ENCODE results near the gene EFNA2. TPM values are rescaled to one million over a fixed set of nuclear protein-coding genes. Genes with fewer than 3 reads are reported as not detected.
A peak's percentile ranks its signal among the peaks of the same experiment; 100 is the strongest.

The EFNA2 gene
- total RNA-seq, result not detected
- polyA plus RNA-seq, result not detected

DNA sequence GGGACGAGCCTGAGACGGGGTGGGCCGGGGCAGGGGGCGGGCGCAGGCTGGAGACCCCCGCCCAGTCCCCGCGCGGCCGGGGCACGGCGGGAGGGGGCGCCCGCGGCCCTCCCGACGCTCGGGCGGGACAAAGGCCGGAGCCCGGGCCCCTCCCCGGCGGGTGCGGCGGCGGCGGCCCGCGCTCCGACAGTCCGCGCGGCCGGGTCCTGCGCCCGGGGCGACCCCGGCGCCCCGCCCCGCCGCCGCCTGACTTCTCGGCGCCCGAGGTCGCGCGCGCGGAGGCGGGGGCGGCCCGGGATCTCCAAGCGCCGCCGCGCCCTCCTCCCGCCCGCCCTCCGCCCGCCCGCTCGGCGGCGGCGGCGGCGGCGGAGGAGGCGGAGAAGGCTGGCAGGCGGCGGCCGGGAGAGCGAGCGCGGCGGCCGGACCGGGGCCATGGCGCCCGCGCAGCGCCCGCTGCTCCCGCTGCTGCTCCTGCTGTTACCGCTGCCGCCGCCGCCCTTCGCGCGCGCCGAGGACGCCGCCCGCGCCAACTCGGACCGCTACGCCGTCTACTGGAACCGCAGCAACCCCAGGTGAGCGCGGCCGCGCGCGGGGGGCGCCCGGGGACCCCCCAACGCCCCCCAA, at the start of gene EFNA2:
Gene EFNA2 (plus strand): TSS at position 137 of the 624 bp plus-strand sequence. CDS start 296 bp downstream, at position 433.
- H3K36me3 ChIP-seq (ENCODE audit: insufficient read depth, low read length), result no peaks in the 10 kb centered on the region
- Mint-ChIP-seq H3K9me3 (no peaks in the 10 kb centered on the region), H3K4me3 (peak within 1 kb of the TSS; percentile 4 to 70 (median 45)), H3K4me1 (peaks cover 2 to 15% (median 4%) of the 10 kb centered on the region in 4 donors), H3K27ac (peak within 1 kb of the TSS in 1 of 7 donors; percentile 72), H3K36me3 (no peaks in the 10 kb centered on the region), H3K27me3 (peaks cover 14 to 15% of the 10 kb centered on the region in 2 donors)
- intact Hi-C loops (cut with micrococcal nuclease), result no loop called here
- ChIA-PET POLR2A (ENCODE audit: partially characterized antibody) (no interaction called here), CTCF (ENCODE audit: partially characterized antibody) (no interaction called here)
- H3K4me1 ChIP-seq (ENCODE audit: insufficient read depth, low read length), result peaks cover 3% of the 10 kb centered on the region
- H3K4me3 ChIP-seq (ENCODE audit: low read length in 2 of 2), result no peak within 1 kb of the TSS
- no peak within 1 kb of the TSS for H3K27ac ChIP-seq (ENCODE audit: low read depth, low read length)
- no peak for DNase-seq
- H3K9me3 ChIP-seq (ENCODE audit: control insufficient read depth in 1 of 2, low read length in 2 of 2), result no peaks in the 10 kb centered on the region
- H3K27me3 ChIP-seq (ENCODE audit: insufficient read depth, low read length), result peaks cover 12% of the 10 kb centered on the region

DNA sequence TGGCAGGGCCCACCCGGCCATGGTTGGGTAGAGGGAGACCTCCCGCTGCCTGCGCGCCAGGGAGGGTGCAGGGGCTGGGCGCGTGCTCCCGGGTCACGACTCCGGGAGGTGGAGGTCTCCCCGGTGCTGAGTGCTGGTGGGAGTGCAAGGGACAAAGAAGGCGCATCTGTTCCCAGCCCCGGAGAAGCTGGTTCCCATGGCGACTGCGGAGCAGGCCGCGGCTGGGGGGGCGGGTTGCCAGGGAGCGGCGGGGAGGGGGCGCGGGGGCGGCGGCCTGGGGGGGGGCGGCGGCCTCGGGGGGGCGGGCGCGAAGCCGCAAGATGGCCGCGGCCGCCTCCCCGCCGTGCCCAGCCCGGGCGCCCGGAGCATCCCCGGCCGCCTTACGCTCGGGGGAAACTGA, 49.1 kb upstream of the EFNA2 start:
- Histone ChIP-seq H3K4me1 (ENCODE audit: insufficient read depth, low read length) (peaks cover 23% of the 10 kb centered on the region), H3K27ac (ENCODE audit: low read depth, low read length) (no peak overlapping the region), H3K4me3 (ENCODE audit: low read length in 2 of 2) (no peak overlapping the region), H3K36me3 (ENCODE audit: insufficient read depth, low read length) (no peaks in the 10 kb centered on the region), H3K27me3 (ENCODE audit: insufficient read depth, low read length) (no peaks in the 10 kb centered on the region), H3K9me3 (ENCODE audit: control insufficient read depth in 1 of 2, low read length in 2 of 2) (no peaks in the 10 kb centered on the region)
- Mint-ChIP-seq H3K36me3 (peaks cover 0 to 2% of the 10 kb centered on the region in 2 donors), H3K9me3 (peaks cover 0 to 3% (median 0%) of the 10 kb centered on the region in 8 donors), H3K27ac (no peak overlapping the region), H3K4me1 (peaks cover 9 to 28% (median 19%) of the 10 kb centered on the region in 4 donors), H3K4me3 (no peak overlapping the region), H3K27me3 (peaks cover 6 to 10% of the 10 kb centered on the region in 2 donors)
- intact Hi-C loops (cut with micrococcal nuclease), result no loop called here
- POLR2A ChIA-PET (ENCODE audit: partially characterized antibody), result interaction anchor here (1.2 kb wide), 1 partner anchor 33 kb away, joined by 5 read pairs; the partner anchor contains the start of gene CIRBP
- DNase-seq, result no peak
- CTCF ChIA-PET (ENCODE audit: partially characterized antibody), result no interaction called here

DNA sequence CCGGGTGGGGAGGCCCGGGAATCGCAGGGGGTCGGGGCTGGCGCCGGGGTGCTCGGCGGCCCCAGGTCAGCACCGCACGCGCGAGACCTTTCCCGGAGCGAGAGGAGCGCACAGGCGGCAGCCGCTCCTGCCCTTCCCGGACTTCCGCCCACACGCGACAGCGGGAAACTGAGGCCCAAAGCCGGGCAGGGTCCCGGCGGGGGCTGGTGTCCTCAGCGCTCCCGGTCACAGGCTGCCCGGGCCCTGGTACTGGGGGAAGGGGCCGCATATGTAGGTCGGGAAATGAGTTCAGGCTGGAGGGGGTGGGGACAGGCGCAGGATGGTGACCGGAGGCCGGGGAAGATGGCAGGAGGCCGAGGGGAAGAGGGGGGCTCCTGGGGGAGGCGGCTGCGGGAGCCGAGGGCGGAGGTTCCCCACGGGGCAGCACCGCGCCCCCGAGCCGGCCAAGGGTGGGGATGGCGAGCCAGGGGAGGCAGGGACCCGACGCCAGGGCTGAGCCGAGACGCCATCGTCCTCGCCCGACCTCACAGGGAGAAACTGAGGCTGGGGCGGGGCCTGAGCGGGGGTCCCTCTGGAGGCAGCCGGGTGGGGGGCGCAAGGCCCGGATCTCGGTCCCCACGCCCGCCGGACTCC, 48.5 kb upstream of the EFNA2 start:
- POLR2A ChIA-PET (ENCODE audit: partially characterized antibody), result interaction anchor here (1.2 kb wide), 1 partner anchor 32 kb away, joined by 5 read pairs; the partner anchor contains the start of gene CIRBP
- Mint-ChIP-seq H3K27me3 (peaks cover 6 to 10% of the 10 kb centered on the region in 2 donors), H3K9me3 (peaks cover 0 to 3% (median 0%) of the 10 kb centered on the region in 8 donors), H3K27ac (no peak overlapping the region), H3K4me3 (peak overlapping the region in 3 of 8 donors; percentile 41 to 45 (median 42)), H3K36me3 (peaks cover 0 to 2% of the 10 kb centered on the region in 2 donors), H3K4me1 (peaks cover 10 to 33% (median 21%) of the 10 kb centered on the region in 4 donors)
- Histone ChIP-seq H3K4me3 (ENCODE audit: low read length in 2 of 2) (no peak overlapping the region), H3K27ac (ENCODE audit: low read depth, low read length) (no peak overlapping the region), H3K36me3 (ENCODE audit: insufficient read depth, low read length) (no peaks in the 10 kb centered on the region), H3K4me1 (ENCODE audit: insufficient read depth, low read length) (peaks cover 26% of the 10 kb centered on the region), H3K27me3 (ENCODE audit: insufficient read depth, low read length) (no peaks in the 10 kb centered on the region), H3K9me3 (ENCODE audit: control insufficient read depth in 1 of 2, low read length in 2 of 2) (no peaks in the 10 kb centered on the region)
- no peak for DNase-seq
- CTCF ChIA-PET (ENCODE audit: partially characterized antibody), result no interaction called here
- intact Hi-C loops (cut with micrococcal nuclease), result no loop called here

DNA sequence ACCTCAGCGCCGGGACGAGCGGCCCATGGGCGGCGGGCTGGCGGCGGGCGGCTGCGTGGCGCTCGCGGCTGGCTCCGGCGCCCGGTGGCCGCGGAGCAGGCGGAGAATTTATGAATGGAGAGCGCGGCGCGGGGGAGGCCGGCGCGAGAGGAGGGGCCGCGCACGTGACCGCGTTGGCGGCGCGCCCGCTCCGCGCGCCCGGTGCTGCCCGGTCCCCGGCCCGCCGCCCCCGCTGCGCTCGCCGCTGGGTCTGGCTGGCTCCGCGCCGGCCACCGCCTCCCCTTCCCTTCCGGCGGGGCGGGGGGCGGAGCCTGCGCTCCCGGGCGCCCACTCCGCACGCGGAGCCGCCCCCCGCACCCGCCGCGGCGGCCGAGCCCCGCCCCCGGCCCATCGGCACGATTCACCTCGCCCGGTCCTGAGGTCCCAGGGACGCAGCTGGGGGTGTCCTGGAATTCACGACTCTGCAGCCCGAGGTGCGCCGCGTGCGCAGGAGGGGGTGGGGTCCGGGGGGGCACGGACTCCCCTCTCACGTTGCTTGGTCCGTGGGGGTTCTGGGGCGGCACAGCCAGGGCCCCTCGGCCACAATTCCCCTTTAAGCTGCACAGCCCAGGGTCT, 47.8 kb upstream of the EFNA2 start, which contains the start of gene CBARP:
Gene CBARP (minus strand): TSS at position 252 of the 615 bp plus-strand sequence. CDS start 1,905 bp downstream, outside the sequence.
- POLR2A ChIA-PET (ENCODE audit: partially characterized antibody), result interaction anchor here (0.8 to 10.1 kb wide), 8 partner anchors 26 to 217 kb away, joined by 3 to 650 read pairs (median 3); partner anchors contain the start of genes ARHGAP45, CIRBP, FAM174C and RNU6-2
- no peak within 1 kb of the TSS for H3K4me3 ChIP-seq (ENCODE audit: low read length in 2 of 2)
- H3K4me1 Mint-ChIP-seq, result peaks cover 10 to 40% (median 25%) of the 10 kb centered on the region in 4 donors

DNA sequence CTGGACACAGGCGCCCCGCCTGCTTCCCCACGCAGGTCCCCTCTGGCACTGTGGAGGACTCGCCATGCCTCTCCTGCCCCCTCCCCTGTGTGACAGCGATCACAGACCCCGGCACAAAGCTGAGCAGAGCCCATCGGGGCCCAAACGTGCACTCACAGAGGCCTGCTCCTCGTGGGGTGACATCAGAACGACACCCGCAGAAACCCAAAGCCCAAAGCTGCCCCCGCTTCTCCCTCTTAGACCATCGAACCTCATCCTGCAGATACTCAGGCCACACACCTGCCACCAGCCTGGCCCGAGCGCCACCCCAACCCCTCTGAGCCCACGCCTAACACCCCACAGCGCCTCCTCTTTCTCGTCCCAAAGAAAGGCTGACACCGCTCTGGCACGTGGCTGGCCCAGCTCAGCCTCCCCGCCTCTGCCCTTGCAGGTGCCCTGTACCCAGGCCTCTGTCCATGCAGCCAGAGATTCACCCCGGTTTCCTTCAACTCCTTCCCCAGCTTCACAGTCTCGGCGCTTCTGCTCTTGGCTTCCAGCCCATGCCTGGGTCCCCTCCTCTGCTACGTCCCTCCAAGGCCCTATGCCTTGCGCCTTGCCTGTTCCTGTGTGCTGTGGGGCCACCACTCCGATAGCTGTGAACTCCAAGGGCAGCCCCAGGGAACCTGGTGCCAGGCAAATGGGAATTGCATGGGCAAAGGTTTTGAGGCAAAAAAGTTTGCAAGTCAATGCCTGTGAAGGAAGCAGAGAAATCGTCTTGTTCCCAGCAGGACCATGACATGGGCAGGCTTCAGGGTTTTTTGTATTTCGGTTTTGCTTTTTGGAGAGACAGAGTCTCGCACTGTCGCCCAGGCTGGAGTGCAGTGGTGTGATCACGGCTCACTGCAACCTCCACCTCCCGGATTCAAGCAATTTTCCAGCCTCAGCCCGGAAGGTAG, 47.0 kb upstream of the EFNA2 start:
- CTCF ChIA-PET (ENCODE audit: partially characterized antibody), result interaction anchor here (0.9 to 1.7 kb wide), 2 partner anchors 44 to 255 kb away, joined by 3 to 6 read pairs; partner anchors contain the start of gene WDR18
- Mint-ChIP-seq H3K4me1 (peaks cover 10 to 46% (median 29%) of the 10 kb centered on the region in 4 donors), H3K4me3 (peak overlapping the region; percentile 55 to 88 (median 80)), H3K27me3 (peaks cover 6 to 10% of the 10 kb centered on the region in 2 donors), H3K27ac (peak overlapping the region; percentile 75 to 95 (median 88)), H3K9me3 (peaks cover 0 to 3% (median 0%) of the 10 kb centered on the region in 8 donors), H3K36me3 (peaks cover 0 to 2% of the 10 kb centered on the region in 2 donors)
- peaks cover 39% of the 10 kb centered on the region for H3K4me1 ChIP-seq (ENCODE audit: insufficient read depth, low read length)
- H3K9me3 ChIP-seq (ENCODE audit: control insufficient read depth in 1 of 2, low read length in 2 of 2), result no peaks in the 10 kb centered on the region
- POLR2A ChIA-PET (ENCODE audit: partially characterized antibody), result interaction anchor here (0.7 to 10.1 kb wide), 10 partner anchors 25 to 218 kb away, joined by 3 to 650 read pairs (median 3); partner anchors contain the start of genes ARHGAP45, CIRBP, FAM174C and POLR2E
- intact Hi-C loops (cut with micrococcal nuclease), result no loop called here
- no peaks in the 10 kb centered on the region for H3K36me3 ChIP-seq (ENCODE audit: insufficient read depth, low read length)
- DNase-seq, result no peak
- no peaks in the 10 kb centered on the region for H3K27me3 ChIP-seq (ENCODE audit: insufficient read depth, low read length)
- H3K27ac ChIP-seq (ENCODE audit: low read depth, low read length), result no peak overlapping the region
- H3K4me3 ChIP-seq (ENCODE audit: low read length in 2 of 2), result no peak overlapping the region

More for the DNA sequence above, 47.8 kb upstream of the EFNA2 start, which contains the start of gene CBARP:
- Histone ChIP-seq H3K9me3 (ENCODE audit: control insufficient read depth in 1 of 2, low read length in 2 of 2) (no peaks in the 10 kb centered on the region), H3K27ac (ENCODE audit: low read depth, low read length) (no peak within 1 kb of the TSS), H3K27me3 (ENCODE audit: insufficient read depth, low read length) (no peaks in the 10 kb centered on the region), H3K36me3 (ENCODE audit: insufficient read depth, low read length) (no peaks in the 10 kb centered on the region), H3K4me1 (ENCODE audit: insufficient read depth, low read length) (peaks cover 31% of the 10 kb centered on the region)
- peaks cover 0 to 3% (median 0%) of the 10 kb centered on the region in 8 donors for H3K9me3 Mint-ChIP-seq
- intact Hi-C loops (cut with micrococcal nuclease), result no loop called here
- H3K4me3 Mint-ChIP-seq, result peak within 1 kb of the TSS; percentile 55 to 88 (median 80)
- peak within 1 kb of the TSS; percentile 75 to 95 (median 88) for H3K27ac Mint-ChIP-seq
- CTCF ChIA-PET (ENCODE audit: partially characterized antibody), result interaction anchor here (1.7 kb wide), 1 partner anchor 254 kb away, joined by 6 read pairs; the partner anchor contains the start of gene WDR18
- peaks cover 0 to 2% of the 10 kb centered on the region in 2 donors for H3K36me3 Mint-ChIP-seq
- DNase-seq, result no peak
- H3K27me3 Mint-ChIP-seq, result peaks cover 6 to 10% of the 10 kb centered on the region in 2 donors

DNA sequence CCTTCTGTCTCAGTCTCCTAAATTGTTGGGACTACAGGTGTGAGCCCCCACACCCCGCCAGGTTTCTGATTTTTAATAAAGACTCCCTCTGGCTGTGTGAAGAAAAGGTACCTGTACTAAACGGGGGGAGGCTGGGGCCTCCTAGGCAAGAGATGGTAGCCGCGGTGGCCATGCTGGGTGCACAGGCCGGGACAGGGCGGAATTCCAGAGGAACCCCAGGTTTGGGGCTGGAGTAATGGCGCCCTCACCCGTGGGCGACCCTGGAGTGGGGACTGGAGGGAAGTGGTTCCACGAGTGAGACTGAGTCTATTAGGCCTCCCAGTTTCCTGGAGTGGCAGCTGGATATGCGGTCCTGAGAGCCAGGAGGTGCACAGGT, 46.3 kb upstream of the EFNA2 start:
- H3K27me3 Mint-ChIP-seq, result peaks cover 6 to 10% of the 10 kb centered on the region in 2 donors
- H3K27ac Mint-ChIP-seq, result peak overlapping the region; percentile 75 to 95 (median 88)
- no peak for DNase-seq
- Histone ChIP-seq H3K4me1 (ENCODE audit: insufficient read depth, low read length) (peaks cover 46% of the 10 kb centered on the region), H3K27ac (ENCODE audit: low read depth, low read length) (peak overlapping the region; percentile 38), H3K9me3 (ENCODE audit: control insufficient read depth in 1 of 2, low read length in 2 of 2) (no peaks in the 10 kb centered on the region), H3K27me3 (ENCODE audit: insufficient read depth, low read length) (no peaks in the 10 kb centered on the region), H3K36me3 (ENCODE audit: insufficient read depth, low read length) (no peaks in the 10 kb centered on the region), H3K4me3 (ENCODE audit: low read length in 2 of 2) (no peak overlapping the region)
- CTCF ChIA-PET (ENCODE audit: partially characterized antibody), result interaction anchor here (1.7 kb wide), 1 partner anchor 255 kb away, joined by 6 read pairs; the partner anchor contains the start of gene WDR18
- H3K4me3 Mint-ChIP-seq, result peak overlapping the region in 6 of 8 donors; percentile 55 to 88 (median 73)
- H3K9me3 Mint-ChIP-seq, result peaks cover 0 to 3% (median 0%) of the 10 kb centered on the region in 8 donors
- H3K36me3 Mint-ChIP-seq, result peaks cover 0 to 3% of the 10 kb centered on the region in 2 donors
- POLR2A ChIA-PET (ENCODE audit: partially characterized antibody), result interaction anchor here (0.7 to 10.1 kb wide), 6 partner anchors 25 to 171 kb away, joined by 3 to 650 read pairs (median 3); partner anchors contain the start of genes CIRBP and POLR2E
- H3K4me1 Mint-ChIP-seq, result peaks cover 10 to 48% (median 29%) of the 10 kb centered on the region in 4 donors
- intact Hi-C loops (cut with micrococcal nuclease), result no loop called here
